Non-pigmented ciliary epithelial cell (primary cell): ENCODE results near the gene ARHGAP25.

Experiments used
- DNase-seq: peaks from one replicate; pipeline ENCODE4 v3.0.0-alpha.2; 2010; ENCODE audit warnings: low read depth

The ARHGAP25 gene

GRCh38 chr2:68871159-68871764 is 136.7 kb downstream of the ARHGAP25 start, which contains the start of gene BMP10:
Gene BMP10, minus strand, starts transcription at chr2:68871397. Its CDS starts 39 bp downstream, at chr2:68871358.
- no peak for DNase-seq
